Dedifferentiated amniotic fluid mesenchymal stem cell (primary cell): ENCODE measurements around the gene C16orf46.

ENCODE experiments used
- DNase-seq: peaks from one replicate; pipeline ENCODE4 v3.0.0-alpha.2; 2016; ENCODE audit errors: extremely low spot score

C16orf46 gene

DNA sequence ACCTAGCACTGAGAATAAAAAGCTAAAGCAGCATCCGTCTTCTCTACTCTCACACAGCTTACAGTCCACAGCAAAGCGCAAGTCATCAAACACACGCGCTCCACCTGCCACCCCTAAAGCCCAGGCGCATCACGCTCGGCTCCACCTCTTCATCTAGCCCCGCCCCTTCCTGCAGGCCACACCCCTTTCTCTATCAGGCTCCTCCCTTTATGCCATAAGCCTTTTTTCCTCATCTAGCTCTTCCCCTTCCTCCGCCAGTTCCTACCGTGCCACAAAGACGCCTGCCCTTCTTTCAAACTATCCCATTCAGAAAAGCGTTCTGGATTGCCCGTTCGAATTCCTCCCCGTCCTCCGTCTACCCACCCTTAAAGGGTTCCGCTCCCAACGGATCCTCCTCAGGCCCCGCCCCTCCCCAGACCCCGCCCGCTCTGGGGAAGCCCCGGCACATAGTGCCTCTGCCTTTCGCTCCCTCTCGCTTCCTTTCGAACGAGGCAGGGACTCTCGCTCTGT, 417 bp downstream of the C16orf46 start:
- peak; percentile 69 for DNase-seq

DNA sequence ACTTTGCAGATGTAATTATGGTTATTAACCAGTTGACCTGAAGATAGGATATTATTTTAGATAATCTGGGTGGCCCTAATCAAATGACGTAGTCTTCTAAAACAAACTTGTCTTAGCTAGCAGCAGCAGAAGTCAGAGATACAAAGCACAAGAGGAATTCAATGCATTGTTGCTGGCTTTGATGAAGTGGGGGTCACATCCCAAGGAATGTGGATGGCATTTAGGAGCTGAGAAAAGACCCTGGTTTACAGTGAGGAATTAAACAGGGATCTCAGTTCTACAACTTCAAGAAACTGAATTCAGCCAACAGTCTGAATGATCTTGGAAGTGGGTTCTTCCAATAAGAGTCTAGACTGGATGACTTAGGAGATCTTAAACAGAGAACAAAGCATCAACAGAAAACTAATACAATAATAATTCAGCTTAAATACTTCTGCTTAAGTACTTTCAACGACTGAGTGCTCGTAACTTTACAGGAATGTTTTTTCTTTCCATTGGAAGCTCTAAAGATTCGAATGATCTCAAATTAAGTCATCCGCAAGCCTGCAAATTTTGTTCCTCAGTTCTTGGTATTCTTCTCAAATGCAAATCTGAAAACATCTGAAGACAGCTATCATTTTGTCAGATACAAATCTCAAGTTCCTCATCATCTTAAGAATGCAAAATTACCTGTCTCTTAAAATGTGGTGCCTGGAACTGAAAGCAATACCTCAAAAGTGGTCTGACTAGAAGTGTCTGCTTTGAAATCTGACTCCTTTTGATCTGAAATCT, 3.3 kb downstream of the C16orf46 start:
- DNase-seq, result no peak

DNA sequence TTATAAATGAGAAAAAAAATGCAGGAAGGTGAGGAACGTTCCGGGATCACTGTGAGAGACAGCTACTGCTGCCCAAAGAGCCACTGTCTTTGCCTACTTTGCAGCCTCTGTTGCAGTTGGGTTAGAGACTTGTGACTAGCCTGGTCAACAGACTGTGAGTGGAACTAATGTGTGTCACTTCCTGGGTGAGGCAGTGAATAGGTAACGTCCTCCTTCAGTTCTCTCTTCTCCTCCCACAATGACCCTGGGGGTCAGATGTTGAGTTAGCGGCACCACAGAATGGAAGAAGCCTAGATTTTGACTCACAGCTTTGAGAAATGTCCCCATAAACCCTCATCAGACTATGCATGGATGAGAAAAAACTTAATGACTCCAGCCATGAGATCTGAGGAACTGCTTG, 5.2 kb downstream of the C16orf46 start:
- DNase-seq, result no peak

DNA sequence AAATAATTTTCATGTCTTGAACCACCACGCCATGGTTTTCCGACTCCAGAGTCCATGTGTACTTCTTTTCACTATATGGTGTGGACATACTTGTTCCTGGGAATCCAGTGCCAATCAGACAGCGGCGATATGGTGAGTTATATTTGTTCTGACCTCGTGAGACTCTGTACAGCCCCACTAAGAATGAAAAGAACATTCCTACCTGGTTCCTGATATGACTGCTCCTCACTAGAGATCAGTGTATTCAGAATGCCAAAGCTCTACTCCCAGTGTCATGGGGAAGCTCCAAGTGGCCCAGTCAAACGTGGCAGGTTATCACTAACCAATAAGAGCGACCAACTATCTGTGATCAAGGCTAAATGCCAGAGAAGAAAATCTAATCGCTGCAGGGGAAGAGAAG, 6.1 kb downstream of the C16orf46 start:
- no peak for DNase-seq

DNA sequence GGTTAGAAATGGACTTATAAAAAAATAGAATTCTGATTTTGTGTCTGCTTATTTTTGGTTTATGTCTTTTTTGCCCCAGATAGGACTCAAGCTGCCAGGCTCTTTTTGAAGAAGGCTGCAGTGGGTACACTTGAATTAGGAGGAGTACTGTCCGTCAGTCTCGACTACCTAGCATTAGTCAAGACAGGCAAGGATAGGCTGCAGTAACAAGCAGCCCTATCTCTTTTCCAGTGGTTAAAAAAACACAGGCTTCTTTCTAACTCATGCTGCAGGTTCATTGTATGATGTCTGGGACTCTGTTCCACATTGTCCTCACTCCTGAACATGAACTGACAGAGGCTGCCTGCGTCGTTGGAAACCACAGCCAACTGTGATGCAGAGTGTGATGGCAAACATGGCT, 8.0 kb downstream of the C16orf46 start:
- DNase-seq, result no peak

DNA sequence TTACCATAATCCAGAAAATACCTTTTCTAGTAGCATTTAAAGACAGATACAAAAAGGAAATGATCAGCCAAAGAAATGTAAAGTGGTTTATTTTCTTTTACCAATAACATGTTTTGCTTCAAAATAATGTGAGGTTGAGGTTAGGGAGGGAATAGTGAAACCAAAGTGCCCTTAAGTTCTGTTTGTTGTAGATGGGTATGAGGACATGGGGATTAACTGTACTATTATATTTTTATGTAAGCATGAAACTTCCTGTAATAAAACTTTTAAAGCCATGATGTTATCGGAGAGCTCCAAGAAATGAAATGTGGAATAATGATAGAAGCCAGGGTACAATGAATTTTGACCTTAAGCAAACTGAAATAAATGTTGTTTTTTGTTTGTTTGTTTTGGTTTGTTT, 9.9 kb downstream of the C16orf46 start:
- no peak for DNase-seq

DNA sequence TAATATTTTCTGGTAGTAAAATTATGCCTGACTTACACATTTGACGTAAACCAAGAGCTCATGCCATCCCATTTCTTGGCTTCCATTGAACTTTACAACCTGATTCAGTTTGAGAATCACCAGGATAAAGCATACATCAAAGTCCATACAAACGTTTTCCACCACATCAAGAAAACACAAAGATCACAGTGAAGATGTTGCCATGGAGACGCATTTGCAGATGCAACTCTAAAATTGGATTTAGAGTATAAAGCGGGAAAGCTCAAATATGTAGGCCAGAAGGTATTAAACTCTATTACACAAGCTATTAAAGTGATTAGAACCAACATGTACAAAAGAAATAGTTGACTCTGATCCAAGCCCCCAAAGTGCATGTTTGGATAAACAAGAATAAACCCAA, 10.4 kb downstream of the C16orf46 start:
- no peak for DNase-seq

DNA sequence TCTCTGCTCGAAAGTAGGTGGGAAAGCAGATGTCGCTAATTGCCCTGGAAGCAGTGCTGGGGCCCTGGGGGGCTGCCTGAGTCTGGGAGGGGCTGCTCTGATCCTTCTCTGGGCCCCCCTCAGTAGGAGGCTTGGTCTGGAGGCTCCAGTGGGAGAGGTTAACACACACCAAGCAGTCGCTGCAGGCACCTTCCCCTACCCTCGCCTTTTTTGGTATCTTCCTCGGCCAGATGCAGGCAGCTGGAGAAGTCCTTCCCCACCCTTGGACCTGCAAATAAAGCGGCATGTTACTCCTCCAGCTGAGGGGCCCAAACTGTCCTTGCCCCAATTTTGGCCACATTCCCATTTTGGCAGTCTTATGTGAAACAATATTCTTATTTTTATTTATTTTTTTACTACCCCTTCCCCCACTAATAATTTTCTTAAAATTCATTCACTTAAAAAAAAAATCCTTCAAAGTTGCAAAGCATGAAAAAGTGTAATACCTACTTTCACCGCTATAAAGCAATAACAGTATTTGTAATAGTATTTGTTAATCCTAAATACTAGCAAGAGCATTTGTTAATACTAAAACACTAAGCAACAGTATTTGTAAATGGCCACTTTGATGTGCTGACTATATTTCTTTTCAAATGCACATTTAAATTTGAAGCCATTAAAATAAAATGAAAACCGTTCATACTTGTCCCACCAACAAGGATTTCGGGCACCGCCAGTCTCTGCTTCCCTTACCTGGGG, 15.0 kb downstream of the C16orf46 start:
- DNase-seq, result no peak

DNA sequence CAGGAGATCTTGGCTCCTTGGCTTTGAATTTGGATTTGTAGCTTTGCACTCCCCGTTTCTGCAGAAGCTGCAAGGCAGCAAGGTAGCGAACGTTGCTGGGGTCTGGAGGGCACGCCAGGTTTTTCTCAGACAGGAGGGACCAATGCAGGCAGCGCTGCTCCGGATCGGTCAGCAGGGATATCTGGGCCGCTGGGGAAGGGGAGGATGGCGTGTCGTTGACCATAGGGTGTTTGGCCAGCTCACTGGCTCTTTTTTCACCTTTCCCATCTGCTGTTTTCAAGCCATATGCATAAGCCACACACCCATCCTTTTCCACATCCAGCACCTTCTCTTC, 15.8 kb downstream of the C16orf46 start:
- no peak for DNase-seq

DNA sequence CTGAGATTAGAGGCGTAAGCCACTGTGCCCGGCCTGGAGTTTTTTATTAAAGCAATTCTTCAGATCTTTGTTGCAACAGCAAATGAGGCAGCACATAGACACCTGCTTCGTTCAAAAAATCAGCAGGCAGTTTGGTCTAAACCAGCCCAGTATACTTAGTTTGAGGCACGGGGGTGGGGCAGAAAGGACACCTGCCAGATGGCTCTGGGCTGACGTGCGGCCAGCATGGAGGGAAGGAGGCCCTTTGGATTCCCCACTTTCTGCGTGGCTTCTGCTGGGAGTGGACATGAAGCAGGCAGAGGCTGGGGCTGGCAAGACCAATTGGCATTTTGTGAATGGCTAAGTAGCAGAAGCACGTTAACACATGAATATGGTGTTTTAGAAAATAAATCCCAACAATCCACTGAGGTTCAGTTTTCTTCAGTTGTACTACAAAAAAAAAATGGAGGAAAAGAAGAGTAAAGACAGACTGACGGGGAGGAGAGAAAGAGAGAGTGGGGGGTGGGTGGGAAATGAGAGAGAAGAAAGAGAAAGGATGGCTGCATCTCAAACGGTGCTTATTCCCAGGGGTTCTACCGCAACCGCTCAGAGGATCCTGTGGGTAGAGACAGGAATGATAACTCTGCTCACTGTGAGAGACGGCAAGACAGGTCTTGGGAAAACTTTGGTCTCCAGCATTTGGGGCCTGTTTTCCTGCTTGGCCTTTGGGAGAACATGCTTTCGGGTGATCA, 16.3 kb downstream of the C16orf46 start:
- no peak for DNase-seq

DNA sequence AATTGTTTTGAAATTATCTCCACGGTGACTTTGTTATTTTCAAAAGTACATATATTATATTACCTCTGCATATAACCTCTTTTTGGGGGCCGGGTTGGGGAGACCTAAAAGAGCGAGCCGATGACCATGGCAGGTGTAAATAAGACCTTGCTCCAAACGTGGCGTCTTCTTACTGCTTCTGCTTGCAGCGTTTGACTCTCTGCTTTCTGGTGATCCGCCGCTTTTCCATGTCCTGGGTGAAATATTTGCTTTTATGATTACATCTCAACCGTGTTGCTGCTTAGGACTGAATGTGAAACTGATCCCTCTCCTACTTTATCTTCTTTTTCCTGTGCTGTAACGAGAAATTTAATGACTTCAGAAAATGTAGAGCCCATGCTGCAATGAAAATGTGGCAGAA, 23.3 kb downstream of the C16orf46 start:
- DNase-seq, result no peak

DNA sequence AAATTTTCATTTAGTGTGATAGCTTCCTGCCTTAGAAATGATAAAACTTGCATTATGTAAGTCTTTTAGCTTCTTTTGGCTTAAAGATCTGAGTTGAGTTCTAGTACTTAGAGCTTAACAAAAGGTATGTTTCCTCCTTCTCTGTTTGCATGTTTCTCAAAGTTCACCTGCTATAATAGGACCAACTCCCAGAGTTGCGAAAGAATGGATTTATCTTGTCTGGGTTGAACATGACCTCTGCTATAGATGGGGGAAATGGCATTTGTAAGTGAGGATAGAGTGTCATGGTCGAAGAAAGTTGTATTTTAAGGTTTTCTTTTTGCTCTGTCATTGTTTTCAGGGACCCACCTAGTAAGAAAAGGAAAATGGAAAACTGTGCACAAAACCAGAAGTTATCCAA, 34.2 kb downstream of the C16orf46 start:
- no peak for DNase-seq

DNA sequence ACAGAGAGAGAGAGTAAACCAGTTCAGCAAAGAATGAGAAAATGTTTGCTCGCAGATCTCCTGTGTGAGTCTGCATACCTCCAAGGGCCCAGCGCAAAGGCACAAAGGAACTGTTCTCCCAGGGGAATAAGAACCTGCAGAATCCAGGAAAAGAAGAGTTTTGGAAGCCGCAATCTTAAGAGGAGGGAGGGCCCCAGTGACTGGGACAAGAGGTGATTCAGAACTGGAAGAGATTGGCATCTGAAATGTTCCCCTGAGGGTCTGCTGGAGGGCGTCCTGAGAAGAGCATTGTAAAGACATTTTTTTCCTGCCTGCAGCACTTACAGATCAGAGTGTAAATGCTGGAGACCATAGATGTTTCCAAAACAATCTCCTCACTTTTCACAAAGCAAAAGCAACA, 35.3 kb downstream of the C16orf46 start:
- no peak for DNase-seq

DNA sequence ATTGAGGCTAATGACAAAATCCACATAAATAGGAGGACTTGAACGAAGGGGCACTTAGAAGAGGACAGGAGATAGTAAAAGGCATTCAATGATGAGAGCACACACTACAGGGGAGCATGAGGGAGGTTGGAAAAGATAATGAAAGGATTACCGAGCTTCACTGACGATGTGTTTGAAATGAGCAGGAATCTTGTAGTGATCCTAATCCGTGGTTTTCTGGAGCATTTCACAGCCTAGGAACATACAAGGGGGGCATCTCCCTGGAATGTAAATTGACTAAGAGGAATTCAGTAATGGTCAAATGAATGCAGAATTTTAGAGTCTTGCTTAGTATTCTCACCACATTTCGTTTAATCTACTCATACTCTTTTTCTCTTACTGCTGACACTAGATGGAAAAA, 36.2 kb downstream of the C16orf46 start:
- DNase-seq, result no peak

DNA sequence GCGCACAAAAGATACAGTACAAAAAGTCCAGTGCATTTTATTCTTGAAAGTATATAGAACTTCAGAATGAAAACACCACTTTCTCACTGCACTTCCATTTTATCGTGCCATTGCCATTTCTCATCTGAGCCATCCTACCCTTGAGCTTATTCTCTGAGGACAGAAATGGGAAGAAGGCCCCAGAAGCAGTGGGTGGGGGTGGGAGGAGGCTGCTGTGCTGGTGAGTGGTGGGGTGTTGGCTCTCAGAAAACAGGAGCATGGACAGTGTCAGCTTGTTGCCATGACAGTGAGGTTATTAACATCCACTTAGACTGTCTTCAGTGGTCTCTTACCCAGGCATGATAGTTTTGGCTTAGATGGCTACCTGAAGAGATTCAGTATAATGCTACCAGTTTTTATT, 36.9 kb downstream of the C16orf46 start:
- no peak for DNase-seq

DNA sequence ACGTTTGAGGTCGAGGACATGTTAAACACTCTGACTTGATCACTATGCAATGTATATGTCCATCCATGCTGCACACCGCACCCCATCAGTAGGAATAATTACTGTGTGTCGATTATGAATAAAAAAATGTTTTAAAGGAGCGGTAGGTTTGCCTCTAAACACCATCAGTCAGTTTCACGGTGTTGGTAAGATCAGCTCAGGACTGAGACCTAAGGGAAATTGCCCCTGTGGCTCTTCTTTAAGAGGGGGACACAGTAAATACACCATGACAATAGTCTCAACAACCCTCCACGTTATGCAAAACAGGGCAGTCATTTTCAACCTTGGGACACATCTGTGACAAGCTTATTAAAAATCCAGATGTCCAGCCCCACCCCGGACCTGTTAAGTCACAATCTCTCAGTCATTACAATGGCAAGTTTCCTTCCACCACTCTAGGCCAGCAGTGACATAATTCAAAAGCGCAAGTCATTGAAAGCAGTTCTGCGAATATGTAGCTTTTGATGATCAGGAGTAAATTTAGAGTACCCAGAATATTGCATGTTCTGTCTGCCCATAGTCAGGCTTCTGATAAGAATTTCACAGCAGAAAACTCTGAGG, 40.2 kb downstream of the C16orf46 start:
- no peak for DNase-seq

DNA sequence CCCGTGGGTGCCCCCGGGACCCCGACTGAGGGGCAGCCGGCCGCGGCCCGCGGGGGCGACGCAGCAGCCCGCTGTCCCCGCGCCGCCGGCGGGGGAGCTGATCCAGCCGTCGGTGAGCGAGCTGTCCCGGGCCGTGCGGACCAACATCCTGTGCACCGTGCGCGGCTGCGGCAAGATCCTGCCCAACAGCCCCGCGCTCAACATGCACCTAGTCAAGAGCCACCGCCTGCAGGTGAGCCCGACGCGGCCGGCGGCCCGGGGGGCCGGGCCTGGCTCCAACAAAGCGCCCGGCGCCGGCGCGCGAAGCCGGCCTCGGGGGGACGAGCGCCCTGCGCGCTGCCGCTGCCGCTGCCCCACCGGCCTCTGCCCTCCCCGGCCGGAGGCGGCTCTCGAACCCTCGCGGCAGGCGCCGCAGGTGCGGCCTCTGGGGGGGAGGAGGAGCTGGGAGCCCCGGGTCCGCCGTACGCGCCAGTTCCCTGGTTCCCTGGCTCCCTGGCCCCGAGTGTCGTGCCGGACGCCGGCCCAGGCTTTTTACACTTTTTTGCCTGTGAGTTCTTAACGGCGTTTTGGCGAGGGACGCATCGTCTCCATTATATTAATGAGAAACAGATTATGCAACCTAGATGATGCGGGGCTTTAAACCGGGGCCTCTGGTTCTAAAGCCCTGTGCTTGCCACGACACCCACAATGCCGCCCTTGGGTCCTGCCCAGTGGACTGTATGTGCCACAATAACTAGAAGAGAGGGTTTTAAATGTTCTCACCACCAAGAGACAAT, 40.9 kb downstream of the C16orf46 start:
- DNase-seq, result no peak

DNA sequence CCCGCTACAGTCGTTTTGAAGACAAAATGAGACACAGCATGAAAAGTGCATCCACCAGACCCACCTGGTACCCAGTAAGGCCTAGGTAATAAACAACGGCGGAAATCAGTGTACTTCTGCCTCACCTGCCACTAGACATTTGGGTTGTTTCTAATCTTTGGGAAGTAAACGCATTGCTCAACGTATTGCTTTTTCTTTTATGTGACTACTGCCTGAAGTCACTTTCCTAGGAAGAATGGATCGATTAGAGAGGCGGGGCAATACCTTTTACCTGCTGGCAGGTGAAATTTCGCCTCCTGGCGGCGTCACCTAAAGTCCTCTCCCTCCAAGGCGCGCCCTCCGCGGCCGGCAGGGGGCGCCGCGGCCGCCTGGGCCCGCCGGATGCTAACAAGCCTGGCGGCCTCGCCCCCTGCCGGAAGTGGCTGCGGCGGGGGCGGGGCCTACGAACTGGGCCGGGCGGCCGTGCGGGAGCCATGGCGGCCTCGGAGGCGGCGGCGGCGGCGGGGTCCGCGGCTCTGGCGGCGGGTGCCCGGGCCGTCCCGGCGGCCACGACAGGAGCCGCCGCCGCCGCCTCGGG, 41.6 kb downstream of the C16orf46 start, which contains the start of gene ATMIN:
ATMIN (plus strand) TSS at position 445 of the 577 bp plus-strand sequence; CDS start at position 474, 29 bp downstream.
- peak; percentile 84 for DNase-seq

DNA sequence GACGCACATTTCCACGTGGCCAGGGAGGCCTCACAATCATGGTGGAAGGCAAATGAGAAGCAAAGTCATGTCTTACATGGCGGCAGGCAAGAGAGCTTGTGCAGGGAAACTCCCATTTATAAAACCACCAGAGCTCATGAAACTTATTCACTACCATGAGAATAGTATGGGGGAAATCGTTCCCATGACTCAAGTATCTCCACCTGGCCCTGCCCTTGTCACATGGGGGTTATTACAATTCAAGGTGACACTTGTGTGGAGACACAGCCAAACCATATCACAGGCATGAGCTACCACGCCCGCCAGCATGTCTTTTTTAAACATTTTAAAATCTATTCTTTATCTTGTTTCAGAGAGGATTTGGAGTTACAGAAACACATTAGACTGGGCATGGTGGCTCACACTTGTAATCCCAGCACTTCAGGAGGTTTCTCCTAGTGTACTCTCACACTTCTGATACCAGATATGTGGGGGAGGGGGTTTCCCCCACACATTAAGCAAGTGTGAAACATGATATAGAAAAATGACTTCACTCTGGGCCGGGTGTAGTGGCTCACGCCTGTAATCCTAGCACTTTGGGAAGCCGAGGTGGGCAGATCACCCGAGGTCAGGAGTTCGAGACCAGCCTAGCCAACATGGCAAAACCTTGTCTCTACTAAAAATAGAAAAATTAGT, 47.0 kb downstream of the C16orf46 start:
- DNase-seq, result no peak

DNA sequence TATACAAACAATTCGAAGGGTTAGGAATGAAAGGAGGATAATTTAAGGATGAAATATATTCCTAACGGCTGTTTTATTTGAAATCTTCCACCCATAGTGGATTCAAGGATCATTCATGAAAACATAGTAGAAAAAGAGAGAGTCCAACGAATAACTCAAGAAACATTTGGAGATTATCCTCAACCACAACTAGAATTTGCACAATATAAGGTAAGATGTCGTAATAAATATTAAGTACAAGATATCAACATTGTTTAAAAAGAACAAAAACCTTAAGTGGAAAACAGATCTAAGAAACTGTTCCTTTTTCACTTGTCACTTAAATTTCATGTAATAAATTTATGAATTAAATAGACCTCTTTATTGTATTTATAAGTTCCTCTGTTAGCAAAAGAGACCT, 50.6 kb downstream of the C16orf46 start:
- DNase-seq, result no peak
